HEK293T (cell line): ENCODE results near the gene RUNDC3A.

Experiments
- BHLHE40 ChIP-seq: fragments of 450-650 bp; IDR thresholded peaks from 2 replicates; pipeline ENCODE4 v1.6.1; 2016; ENCODE audit warnings: mild to moderate bottlenecking, moderate library complexity, borderline replicate concordance
- ELF4 ChIP-seq: fragments of 450-650 bp; IDR thresholded peaks from 2 replicates; pipeline ENCODE4 v1.6.1; 2017; ENCODE audit warnings: antibody characterized with exemption
- FOXA1 ChIP-seq: fragments of 450-650 bp; IDR thresholded peaks from 2 replicates; pipeline ENCODE4 v1.6.1; 2016; ENCODE audit warnings: mild to moderate bottlenecking
- FOXK2 ChIP-seq: fragments of 450-650 bp; IDR thresholded peaks from 2 replicates; pipeline ENCODE4 v1.6.1; 2016; ENCODE audit warnings: mild to moderate bottlenecking
- FOXM1 ChIP-seq: fragments of 450-650 bp; IDR thresholded peaks from 2 replicates; pipeline ENCODE4 v1.6.1; 2017; ENCODE audit warnings: mild to moderate bottlenecking, borderline replicate concordance
- HDGF ChIP-seq: fragments of 450-650 bp; IDR thresholded peaks from 2 replicates; pipeline ENCODE4 v1.6.1; 2017; ENCODE audit warnings: antibody characterized with exemption, borderline replicate concordance
- L3MBTL2 ChIP-seq: fragments of 450-650 bp; conservative IDR thresholded peaks from 2 replicates; pipeline ENCODE4 v1.6.1; 2016; ENCODE audit warnings: mild to moderate bottlenecking
- LEF1 ChIP-seq: fragments of 450-650 bp; IDR thresholded peaks from 2 replicates; pipeline ENCODE4 v1.6.1; 2017; ENCODE audit warnings: mild to moderate bottlenecking, borderline replicate concordance
- PKNOX1 ChIP-seq: fragments of 450-650 bp; IDR thresholded peaks from 2 replicates; pipeline ENCODE4 v1.6.1; 2016
- SP1 ChIP-seq: fragments of 450-650 bp; IDR thresholded peaks from 2 replicates; pipeline ENCODE4 v1.6.1; 2017
- SUZ12 ChIP-seq: fragments of 450-650 bp; IDR thresholded peaks from 2 replicates; pipeline ENCODE4 v1.6.1; 2016; ENCODE audit warnings: mild to moderate bottlenecking
- TARDBP ChIP-seq: fragments of 450-650 bp; IDR thresholded peaks from 2 replicates; pipeline ENCODE4 v1.6.1; 2016
- ZNF384 ChIP-seq: fragments of 450-650 bp; IDR thresholded peaks from 2 replicates; pipeline ENCODE4 v1.6.1; 2016

- no peak for TF ChIP-seq FOXA1
- TF ChIP-seq HDGF, result no peak
- TF ChIP-seq L3MBTL2, result no peak
- no peak for TF ChIP-seq BHLHE40
- no peak for TF ChIP-seq SUZ12
- no peak for TF ChIP-seq SP1
- no peak for TF ChIP-seq LEF1
- no peak for TF ChIP-seq FOXK2
- no peak for TF ChIP-seq ZNF384
- no peak for TF ChIP-seq FOXM1
- TF ChIP-seq PKNOX1, result no peak
- no peak for TF ChIP-seq ELF4
- TF ChIP-seq TARDBP, result no peak
Measured at GRCh38 chr17:44314524-44314868, 6.1 kb downstream of the RUNDC3A start.
